ENCODE measurements around the gene SURF1.
"Not testable (repeated sequence)": the region's sequence is repeated elsewhere in the genome, so short reads cannot be mapped to it uniquely, and the experiment has no call there.

Gene SURF1

DNA sequence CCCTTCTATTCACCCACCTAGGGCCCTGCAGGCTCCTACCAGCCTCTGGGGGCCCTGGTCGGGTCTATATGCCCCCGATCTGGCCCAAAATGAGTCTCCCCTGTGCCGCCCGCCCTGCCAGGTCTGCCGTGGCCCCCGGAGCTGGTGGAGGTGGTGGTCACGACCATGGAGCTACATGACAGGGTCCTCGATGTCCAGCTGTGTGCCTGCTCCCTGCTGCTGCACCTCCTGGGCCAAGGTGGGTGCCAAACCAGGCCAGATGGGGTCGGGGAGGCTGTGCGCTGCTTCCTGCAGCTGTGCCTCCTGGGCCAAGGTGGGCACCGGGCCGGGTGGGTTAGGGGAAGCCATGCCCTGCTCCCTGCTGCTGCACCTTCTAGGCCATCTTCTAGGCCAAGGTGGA lies 44.0 kb upstream of the SURF1 start:
- FAIRE-seq (no peak), DNase-seq (ENCODE audit: insufficient read length, low spot score) (peak; percentile 4)
- TF ChIP-seq, protein P1, sequence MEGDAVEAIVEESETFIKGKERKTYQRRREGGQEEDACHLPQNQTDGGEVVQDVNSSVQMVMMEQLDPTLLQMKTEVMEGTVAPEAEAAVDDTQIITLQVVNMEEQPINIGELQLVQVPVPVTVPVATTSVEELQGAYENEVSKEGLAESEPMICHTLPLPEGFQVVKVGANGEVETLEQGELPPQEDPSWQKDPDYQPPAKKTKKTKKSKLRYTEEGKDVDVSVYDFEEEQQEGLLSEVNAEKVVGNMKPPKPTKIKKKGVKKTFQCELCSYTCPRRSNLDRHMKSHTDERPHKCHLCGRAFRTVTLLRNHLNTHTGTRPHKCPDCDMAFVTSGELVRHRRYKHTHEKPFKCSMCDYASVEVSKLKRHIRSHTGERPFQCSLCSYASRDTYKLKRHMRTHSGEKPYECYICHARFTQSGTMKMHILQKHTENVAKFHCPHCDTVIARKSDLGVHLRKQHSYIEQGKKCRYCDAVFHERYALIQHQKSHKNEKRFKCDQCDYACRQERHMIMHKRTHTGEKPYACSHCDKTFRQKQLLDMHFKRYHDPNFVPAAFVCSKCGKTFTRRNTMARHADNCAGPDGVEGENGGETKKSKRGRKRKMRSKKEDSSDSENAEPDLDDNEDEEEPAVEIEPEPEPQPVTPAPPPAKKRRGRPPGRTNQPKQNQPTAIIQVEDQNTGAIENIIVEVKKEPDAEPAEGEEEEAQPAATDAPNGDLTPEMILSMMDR (IDR thresholded peaks at IDR 0.05; ENCODE audit: insufficient read depth, missing control alignments) = no peak

DNA sequence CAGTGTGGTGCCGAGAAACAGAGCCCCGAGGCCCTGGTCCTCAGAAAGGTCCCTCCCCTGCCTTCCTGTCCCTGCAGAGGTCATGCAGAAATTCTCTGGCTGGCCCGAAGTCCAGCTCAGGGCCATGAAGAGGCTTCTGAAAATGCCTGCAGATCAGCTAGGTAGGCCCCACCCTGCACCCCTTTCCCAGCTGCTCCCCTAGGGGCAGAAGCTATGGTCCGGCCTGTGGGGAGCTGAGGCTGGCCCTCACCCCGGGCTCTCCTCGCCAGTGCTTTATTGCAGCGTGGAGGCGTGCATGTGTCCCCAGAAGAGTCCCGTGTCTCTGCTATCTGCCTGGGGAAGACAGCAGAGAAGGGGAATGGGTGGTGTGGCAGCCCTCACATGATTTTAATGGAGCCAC lies 41.6 kb upstream of the SURF1 start:
- no peak for FAIRE-seq
- TF ChIP-seq, protein P1 (IDR thresholded peaks at IDR 0.05; ENCODE audit: insufficient read depth, missing control alignments) = no peak
- DNase-seq (ENCODE audit: insufficient read length, low spot score) = no peak

DNA sequence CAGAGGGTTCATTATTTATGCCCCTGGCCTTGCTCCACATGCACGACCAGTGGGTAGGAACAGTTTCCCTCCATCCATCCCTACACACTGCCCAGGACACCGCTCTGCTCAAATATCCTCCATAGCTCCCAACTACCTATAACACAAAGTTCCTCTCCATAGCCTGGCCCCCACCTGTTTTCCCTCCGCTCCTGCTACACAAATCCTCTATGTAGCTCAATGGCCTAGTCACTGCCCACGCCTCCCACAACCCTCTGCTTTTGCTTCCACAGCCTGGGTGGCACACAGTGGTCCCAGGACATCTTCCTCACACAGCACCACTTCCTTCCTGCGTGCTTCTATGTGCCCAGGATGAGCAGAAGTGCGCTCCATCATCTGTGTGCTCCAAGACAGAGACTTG lies 41.1 kb upstream of the SURF1 start:
- DNase-seq (ENCODE audit: insufficient read length, low spot score) = peak; percentile 2
- TF ChIP-seq, protein P1 (IDR thresholded peaks at IDR 0.05; ENCODE audit: insufficient read depth, missing control alignments) = no peak
- FAIRE-seq = no peak

DNA sequence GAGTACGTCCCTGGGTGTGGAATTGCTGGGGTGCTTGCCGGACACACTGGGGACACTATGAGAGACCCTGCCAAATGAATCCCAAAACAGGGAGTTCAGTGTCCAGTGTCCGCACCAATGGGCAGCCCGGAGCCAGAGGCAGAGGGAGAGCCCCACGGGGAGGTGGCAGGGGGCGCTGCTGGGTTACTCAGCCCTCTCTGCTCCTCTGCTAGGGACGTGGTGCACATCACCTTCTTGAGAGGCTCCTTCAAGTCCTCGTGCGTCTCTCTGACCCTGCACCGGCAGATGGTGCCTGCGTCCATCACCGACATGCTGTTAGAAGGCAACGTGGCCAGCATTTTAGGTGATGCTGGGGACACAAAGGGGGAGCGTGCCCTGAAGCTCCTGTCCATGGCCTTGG lies 40.7 kb upstream of the SURF1 start:
- peak; percentile 23 for DNase-seq (ENCODE audit: insufficient read length, low spot score)
- no peak for FAIRE-seq
- TF ChIP-seq, protein P1 (IDR thresholded peaks at IDR 0.05; ENCODE audit: insufficient read depth, missing control alignments) = peak; percentile 18

DNA sequence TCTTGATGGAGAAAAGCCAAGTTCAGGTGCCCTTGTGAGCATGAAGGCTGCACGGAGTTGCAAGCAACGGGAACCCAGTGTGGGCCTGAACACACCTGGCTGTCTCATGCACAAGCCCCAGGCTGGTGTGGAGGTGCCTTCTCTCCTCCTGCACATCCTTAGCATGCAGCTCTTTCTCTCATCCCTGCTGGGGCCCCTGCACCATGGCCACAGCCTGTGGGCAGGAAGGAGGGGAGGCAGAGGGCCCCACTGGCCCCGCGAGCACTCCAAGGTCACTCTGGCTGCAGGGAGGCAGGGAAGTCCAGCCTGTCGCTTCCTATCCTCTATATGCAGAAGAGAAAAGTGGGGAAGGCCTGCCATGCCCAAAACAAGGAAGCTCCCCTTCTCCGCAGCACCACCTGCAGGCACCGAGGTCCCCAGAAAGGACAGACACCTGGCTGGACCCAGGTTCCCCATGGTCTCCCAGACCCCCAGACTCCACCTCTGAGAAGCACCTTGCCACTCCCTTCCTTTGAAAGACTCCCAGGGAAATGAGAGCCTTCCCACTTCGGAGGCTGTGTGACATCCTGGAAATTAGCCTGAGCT lies 38.5 kb upstream of the SURF1 start:
- DNase-seq (ENCODE audit: insufficient read length, low spot score) (peak; percentile 6), FAIRE-seq (no peak)
- TF ChIP-seq, protein P1 (IDR thresholded peaks at IDR 0.05; ENCODE audit: insufficient read depth, missing control alignments) = no peak

DNA sequence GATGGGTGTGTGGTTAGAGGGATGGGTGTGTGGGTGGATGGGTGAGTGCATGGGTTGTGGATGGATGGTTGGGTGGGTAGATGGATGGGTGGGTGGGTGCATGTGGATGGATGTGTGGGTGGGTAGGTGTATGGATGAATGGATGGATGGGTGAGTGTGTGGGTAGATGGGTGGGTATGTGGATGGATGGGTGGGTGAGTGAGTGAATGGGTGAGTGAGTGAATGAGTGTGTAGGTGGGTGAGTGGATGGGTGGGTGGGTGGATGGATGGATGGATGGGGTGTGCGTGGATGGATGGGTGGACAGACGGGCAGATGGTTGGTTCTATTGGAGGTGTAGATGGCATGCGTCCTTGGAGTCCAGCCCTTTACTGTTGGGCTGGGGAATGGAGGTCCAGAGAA lies 37.1 kb upstream of the SURF1 start:
- TF ChIP-seq, protein P1 (IDR thresholded peaks at IDR 0.05; ENCODE audit: insufficient read depth, missing control alignments) = no peak
- no peak for FAIRE-seq
- peak; percentile 3 for DNase-seq (ENCODE audit: insufficient read length, low spot score)

DNA sequence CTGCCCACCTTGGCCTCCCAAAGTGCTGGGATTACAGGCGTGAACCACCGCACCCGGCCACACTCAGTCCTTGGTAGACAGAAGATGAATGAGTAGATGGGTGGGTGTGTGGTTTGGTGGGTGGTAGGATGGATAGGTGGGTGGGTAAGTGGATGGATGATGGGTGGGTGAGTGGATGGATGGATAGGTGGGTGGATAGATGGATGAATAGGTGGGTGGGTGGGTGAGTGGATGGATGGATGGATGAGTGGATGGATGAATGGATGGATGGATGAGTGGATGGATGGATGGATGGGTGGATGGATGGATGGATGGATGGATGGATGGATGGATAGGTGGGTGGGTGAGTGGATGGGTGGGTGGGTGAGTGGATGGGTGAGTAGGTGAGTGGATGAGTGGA lies 36.0 kb upstream of the SURF1 start:
- not testable (repeated sequence) for FAIRE-seq; DNase-seq (ENCODE audit: insufficient read length, low spot score)

DNA sequence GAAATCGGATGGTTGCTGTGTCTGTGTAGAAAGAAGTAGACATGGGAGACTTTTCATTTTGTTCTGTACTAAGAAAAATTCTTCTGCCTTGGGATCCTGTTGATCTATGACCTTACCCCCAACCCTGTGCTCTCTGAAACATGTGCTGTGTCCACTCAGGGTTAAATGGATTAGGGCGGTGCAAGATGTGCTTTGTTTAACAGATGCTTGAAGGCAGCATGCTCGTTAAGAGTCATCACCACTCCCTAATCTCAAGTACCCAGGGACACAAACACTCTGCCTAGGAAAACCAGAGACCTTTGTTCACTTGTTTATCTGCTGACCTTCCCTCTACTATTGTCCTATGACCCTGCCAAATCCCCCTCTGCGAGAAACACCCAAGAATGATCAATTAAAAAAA lies 35.2 kb upstream of the SURF1 start:
- not testable (repeated sequence) for FAIRE-seq; DNase-seq (ENCODE audit: insufficient read length, low spot score)
